NCI-H1105 treated with DMSO at 0.1 percent for 48 hours (cell line): ENCODE measurements around the gene CRTC2.

Experiments
- DNase-seq: peaks from one replicate; lab custom pipeline; 2025; lab: John Stamatoyannopoulos, UW

CRTC2 gene

GRCh38 chr1:153945795-153946621 is 12.4 kb downstream of the CRTC2 start:
- DNase-seq: peak; percentile 47

- DNase-seq: no peak
Measured at GRCh38 chr1:153945131-153945794, 13.1 kb downstream of the CRTC2 start.

- no peak for DNase-seq
Measured at GRCh38 chr1:153944827-153945117, 13.6 kb downstream of the CRTC2 start.

- no peak for DNase-seq
Measured at GRCh38 chr1:153944005-153944826, 14.2 kb downstream of the CRTC2 start.

- no peak for DNase-seq
Measured at GRCh38 chr1:153942766-153943549, 15.5 kb downstream of the CRTC2 start.

- DNase-seq: no peak
Measured at GRCh38 chr1:153941826-153942725, 16.3 kb downstream of the CRTC2 start.

- DNase-seq: no peak
Measured at GRCh38 chr1:153940756-153941155, 17.7 kb downstream of the CRTC2 start.

- no peak for DNase-seq
Measured at GRCh38 chr1:153939476-153939875, 18.9 kb downstream of the CRTC2 start.

GRCh38 chr1:153938996-153939395 is 19.4 kb downstream of the CRTC2 start:
- DNase-seq: no peak

GRCh38 chr1:153937331-153937730 is 21.1 kb downstream of the CRTC2 start:
- DNase-seq: no peak

GRCh38 chr1:153936011-153936802 is 22.2 kb downstream of the CRTC2 start:
- DNase-seq: no peak

- DNase-seq: no peak
Measured at GRCh38 chr1:153934746-153935145, 23.7 kb downstream of the CRTC2 start.

- no peak for DNase-seq
Measured at GRCh38 chr1:153933955-153934354, 24.5 kb downstream of the CRTC2 start.

GRCh38 chr1:153933430-153933829 is 25.0 kb downstream of the CRTC2 start:
- DNase-seq: no peak

GRCh38 chr1:153932156-153933131 is 26.0 kb downstream of the CRTC2 start:
- no peak for DNase-seq

- no peak for DNase-seq
Measured at GRCh38 chr1:153929981-153930948, 28.1 kb downstream of the CRTC2 start.

GRCh38 chr1:153929426-153929825 is 29.0 kb downstream of the CRTC2 start:
- no peak for DNase-seq
